Measurements from ENCODE around the gene FGF1.
A peak's percentile ranks its signal among the peaks of the same experiment; 100 is the strongest.

The FGF1 gene

GRCh38 chr5:142610176-142611001, 75.5 kb downstream of the FGF1 start:
- no peak for DNase-seq

GRCh38 chr5:142609142-142609541, 76.7 kb downstream of the FGF1 start:
- DNase-seq: no peak

GRCh38 chr5:142608081-142608480, 77.8 kb downstream of the FGF1 start:
- DNase-seq: no peak

DNA sequence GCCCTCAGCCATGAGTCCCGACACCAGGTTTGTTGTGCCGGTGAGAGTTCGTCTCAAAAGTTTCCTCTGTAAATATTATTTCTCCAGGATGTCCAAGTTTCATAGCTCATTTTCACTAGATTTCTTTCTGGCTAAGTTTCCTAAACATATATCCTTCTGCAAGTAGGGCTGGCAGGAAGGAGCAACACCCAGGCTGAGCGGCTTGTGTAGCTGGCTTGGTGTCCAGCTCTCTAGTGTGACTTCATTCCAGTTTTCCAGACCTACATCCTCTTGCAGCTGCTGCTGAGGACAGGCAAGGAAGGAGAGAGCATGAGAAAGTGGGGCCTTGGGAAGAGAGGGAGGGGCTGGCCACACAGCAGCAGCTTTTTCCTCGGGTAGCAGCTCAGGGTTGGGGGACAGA, 80.3 kb downstream of the FGF1 start:
- no peak for DNase-seq

DNA sequence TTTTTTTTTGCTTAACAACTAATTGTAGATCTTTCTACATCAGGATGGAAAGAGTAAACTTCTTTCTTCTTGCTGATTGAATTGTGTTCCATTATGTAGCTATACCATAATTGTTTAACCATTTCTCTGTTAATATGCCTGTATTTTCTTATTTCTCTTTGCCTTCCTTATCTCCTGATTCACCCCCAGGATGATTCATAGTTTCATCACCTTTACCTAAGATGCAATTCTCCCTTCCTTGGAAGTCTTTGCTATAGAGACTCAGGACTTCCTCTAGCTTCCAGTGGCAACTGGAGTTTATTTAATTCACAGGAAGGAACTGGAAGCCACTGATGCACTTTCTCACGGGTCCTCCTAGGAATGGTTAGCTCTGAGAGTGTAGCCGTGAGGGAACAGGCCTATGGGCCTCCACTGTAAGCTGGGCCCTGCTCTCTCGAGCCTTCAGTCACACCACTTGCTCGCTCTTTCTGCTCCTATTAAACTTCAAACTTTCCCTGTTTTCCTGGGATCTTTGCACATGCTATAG, 83.1 kb downstream of the FGF1 start:
- DNase-seq: no peak

DNA sequence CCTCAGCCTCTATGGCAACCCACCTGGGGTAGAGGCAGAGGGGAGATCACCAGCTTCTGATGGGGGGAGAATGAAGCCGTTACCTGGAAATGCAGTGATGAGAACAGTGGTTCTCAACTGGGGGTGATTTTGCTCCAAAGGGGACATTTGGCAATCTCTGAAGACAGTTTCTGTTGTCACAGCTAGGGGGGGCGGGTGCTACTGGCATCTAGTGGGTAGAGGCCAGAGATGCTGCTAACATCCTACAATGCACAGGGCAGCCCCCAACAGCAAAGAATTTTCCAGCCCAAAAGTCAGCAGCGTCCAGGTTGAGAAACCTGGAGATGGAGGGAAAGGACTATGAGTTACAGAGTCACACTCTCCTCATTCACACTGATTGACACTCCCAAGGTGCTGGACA, 84.5 kb downstream of the FGF1 start:
- no peak for DNase-seq

- DNase-seq: peak; percentile 29
Observed at GRCh38 chr5:142600611-142601358, 85.1 kb downstream of the FGF1 start.

GRCh38 chr5:142600092-142600491, 85.8 kb downstream of the FGF1 start:
- DNase-seq: no peak

DNA sequence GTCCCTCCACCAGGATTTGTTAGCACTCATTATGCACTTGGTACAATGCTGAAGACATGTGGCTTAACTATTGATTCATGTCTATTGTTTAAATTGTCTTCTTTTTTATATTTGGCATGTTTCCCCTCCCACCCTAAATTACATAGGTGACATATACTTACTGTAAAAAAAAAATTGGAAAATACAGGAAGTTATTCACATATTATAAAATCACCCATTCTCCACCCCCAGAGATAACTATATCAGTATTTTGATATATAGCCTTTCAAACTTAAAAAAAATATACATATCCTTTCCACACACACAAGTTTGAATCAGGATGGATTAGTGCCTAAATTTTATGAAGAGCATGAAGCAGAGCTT, 87.6 kb downstream of the FGF1 start:
- no peak for DNase-seq

- DNase-seq: no peak
Observed at GRCh38 chr5:142597546-142598337, 88.1 kb downstream of the FGF1 start.

- no peak for DNase-seq
Observed at GRCh38 chr5:142597025-142597424, 88.9 kb downstream of the FGF1 start.

DNA sequence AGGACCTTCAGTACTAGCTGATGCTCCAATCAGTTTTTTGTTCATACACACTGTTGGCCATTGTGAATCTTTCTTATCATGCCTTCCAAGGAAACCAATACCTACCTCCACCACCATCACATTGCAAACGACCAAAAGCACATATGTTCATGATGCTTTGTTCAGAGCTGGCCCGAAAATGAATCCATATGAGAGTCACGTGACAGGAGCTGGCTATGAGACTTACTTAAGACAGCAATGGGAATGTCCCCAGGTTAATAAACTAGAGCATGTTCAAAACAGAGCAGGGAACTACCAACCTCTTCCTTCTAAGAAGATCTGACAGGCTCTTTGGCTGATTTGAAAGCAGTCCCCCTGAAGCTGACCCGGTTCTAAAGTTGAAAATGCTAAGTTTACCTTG, 93.5 kb downstream of the FGF1 start:
- no peak for DNase-seq

GRCh38 chr5:142590451-142591231, 95.2 kb downstream of the FGF1 start:
- DNase-seq: no peak

DNA sequence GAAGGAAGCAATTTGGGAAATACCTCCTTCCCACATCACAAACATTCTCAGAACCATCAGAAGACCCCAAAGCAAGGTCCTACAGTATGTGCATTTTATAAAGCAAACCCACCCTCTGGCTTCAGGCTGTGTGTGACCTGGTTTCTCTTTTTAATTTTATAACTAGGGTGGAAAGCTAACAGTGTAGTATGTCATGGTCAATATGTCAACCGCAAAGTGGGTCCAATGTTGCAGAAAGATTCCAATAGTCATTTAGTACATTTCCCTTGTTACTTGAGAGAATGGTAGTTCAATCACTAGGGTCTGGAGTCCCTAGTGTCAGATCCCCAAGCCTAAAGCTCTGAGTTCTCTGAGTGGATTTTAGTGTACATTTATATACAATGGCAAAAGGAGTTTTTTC, 96.2 kb downstream of the FGF1 start:
- DNase-seq: no peak

DNA sequence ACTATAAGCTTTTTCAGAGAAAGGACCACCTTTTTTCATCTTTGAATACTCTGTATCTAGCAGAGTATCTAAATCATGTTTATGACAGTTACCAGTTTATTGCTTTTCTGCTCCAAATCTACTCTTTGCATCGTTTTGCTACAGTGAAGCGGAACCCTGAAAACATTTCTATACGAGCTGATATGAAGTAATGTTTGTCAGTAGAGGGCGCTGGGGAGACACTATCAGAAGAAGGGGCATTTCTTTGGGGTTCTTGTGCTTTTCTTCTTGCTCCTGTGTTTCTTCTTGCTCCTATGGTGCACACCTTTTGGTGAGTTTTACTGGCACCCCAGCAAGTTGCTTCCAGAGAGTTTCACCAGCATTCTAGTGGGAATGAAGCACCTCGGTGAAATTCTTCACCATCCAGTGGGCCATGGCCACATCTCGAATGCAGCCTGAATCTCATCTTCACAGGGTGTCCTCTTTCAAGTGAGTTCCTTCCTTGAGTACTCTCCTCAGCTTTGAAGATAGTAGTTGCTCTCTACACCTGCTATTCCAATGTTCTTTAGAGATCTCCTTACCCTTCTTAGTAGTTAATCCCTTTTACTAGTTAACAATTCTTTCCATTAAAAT, 98.4 kb downstream of the FGF1 start:
- no peak for DNase-seq

- DNase-seq: no peak
Observed at GRCh38 chr5:142586552-142586951, 99.3 kb downstream of the FGF1 start.

DNA sequence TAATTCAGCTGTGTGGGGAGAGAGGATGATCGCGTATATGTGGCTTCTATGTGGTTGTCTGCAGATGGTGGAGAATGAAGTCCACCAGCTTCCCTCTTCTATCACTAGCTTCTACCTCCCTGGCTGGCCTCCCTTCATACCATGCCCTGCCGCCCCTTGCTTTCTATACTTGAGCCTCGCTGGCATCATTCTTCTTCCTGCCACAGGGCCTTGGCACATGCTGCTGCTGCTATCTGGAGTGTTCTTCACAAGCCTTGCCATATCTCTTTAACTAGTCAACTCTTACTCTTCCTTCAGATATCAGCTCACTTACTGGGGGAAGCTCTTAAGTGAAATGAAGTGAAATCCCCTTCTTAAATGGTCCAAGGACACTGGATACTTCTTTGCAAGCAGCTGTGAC, 100.4 kb downstream of the FGF1 start:
- no peak for DNase-seq

DNA sequence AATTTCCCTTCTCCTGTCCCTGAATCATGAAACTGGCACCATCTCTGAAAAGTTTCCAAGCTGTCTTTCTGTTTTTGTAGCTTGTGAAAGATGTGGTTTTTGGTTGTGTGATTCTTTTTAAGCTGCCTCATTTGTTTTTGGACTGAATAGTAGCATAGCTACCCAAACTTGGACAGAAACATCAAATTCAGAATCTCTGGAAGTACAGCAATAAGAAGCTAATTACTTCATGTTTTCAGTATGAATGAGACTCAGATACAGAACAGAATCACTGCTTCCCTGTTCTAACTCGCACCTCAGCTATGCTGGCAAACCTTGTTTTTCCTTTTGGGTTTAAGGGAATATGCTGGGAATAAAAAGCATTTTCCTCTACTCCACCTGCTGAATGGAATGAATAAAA, 101.0 kb downstream of the FGF1 start:
- DNase-seq: no peak

- DNase-seq: no peak
Observed at GRCh38 chr5:142578161-142578830, 107.6 kb downstream of the FGF1 start.

GRCh38 chr5:142576804-142577203, 109.1 kb downstream of the FGF1 start:
- DNase-seq: no peak

DNA sequence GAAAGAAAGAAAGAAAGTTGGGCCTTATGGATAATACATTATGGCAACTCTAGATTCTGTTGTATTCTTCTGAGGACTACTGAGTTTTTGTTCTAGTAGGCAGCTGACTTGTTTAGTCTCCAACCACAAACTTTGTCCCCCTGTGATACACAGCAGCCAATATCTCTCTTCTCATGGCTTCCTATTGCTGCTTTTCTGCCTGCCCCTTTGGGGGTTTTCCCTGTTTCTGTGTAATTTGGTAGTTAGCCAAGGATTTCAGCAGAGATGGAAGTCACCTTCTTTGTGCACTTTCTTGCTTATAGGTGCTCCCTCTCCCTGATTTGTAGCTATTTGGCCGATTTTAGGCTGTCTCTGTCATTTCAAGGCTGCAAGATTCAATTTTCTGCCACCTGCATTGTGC, 109.6 kb downstream of the FGF1 start:
- no peak for DNase-seq

- no peak for DNase-seq
Observed at GRCh38 chr5:142572006-142572405, 113.9 kb downstream of the FGF1 start.
